Fibroblast of the aortic adventitia (primary cell): ENCODE measurements around the gene GLOD4. TPM values are rescaled to one million over a fixed set of nuclear protein-coding genes. Genes with fewer than 3 reads are reported as not detected.

Experiments used
- DNase-seq: peaks from one replicate; pipeline ENCODE4 v3.0.0-alpha.2; 2010; ENCODE audit warnings: low read depth
- H3K4me3 ChIP-seq: 2 replicates; pipeline ENCODE4 v1.5.1; 2011; ENCODE audit warnings: low read depth, mild to moderate bottlenecking, control low read depth, low read length, moderate library complexity
- total RNA-seq: library from RNA; depleted of rRNA; stranded (reverse); fragments of >200 nt; gene quantifications from 2 replicates; pipeline ENCODE4 v1.2.3, GENCODE V29; 2012; ENCODE audit warnings: low replicate concordance
- TF ChIP-seq, protein P1 (sequence below): IDR thresholded peaks from 2 replicates; pipeline ENCODE4 v1.5.1; 2011; ENCODE audit warnings: mild to moderate bottlenecking, low read length, control low read depth, inconsistent platforms; ENCODE audit not compliant: insufficient read depth

Gene GLOD4
- total RNA-seq, 1 donor, result 49.9 TPM

DNA sequence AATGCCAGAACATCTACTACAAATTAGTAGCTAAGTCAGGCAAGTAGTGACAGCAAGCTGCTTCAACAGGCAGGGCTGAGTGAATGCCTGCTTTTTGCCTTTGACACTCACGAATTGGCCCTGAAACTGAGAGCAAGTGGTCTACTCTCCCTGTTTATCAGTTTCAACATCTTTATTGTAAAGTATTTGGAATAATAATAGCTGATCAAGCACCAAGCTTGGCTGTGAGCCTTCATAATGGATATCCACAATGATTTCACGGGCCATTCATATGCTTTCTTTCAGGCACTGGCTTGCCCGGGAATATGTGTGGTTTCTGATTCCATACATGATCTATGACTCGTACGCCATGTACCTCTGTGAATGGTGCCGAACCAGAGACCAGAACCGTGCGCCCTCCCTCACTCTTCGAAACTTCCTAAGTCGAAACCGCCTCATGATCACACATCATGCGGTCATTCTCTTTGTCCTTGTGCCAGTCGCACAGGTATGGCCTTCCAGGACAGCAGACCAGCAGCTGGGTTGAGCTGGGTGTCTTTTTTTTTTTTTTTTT lies 44.4 kb downstream of the GLOD4 start:
- H3K4me3 ChIP-seq, result no peak overlapping the region
- TF ChIP-seq, protein P1, sequence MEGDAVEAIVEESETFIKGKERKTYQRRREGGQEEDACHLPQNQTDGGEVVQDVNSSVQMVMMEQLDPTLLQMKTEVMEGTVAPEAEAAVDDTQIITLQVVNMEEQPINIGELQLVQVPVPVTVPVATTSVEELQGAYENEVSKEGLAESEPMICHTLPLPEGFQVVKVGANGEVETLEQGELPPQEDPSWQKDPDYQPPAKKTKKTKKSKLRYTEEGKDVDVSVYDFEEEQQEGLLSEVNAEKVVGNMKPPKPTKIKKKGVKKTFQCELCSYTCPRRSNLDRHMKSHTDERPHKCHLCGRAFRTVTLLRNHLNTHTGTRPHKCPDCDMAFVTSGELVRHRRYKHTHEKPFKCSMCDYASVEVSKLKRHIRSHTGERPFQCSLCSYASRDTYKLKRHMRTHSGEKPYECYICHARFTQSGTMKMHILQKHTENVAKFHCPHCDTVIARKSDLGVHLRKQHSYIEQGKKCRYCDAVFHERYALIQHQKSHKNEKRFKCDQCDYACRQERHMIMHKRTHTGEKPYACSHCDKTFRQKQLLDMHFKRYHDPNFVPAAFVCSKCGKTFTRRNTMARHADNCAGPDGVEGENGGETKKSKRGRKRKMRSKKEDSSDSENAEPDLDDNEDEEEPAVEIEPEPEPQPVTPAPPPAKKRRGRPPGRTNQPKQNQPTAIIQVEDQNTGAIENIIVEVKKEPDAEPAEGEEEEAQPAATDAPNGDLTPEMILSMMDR, result no peak
- DNase-seq, result no peak

DNA sequence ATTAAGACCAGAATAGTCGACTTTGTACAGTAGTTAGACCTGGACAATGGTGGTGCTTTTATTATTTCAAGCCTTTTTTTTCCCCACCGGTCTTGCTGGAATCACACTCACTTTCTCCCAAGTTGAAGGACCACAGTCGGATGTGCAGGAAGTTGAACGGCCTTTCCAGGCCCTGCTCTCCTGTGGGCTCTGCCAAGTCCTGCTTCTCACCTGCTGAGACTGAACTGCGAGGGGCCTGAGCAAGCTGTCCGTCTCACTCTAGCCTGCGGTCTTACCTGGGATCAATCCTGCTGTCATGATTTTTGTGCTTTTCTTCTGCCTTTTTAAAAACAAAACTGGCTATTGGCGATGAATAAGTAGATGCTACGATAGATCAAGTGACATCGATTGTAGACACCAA lies 48.3 kb downstream of the GLOD4 start:
- TF ChIP-seq, protein P1, result no peak
- DNase-seq, result no peak
- H3K4me3 ChIP-seq, result peak overlapping the region; percentile 75

DNA sequence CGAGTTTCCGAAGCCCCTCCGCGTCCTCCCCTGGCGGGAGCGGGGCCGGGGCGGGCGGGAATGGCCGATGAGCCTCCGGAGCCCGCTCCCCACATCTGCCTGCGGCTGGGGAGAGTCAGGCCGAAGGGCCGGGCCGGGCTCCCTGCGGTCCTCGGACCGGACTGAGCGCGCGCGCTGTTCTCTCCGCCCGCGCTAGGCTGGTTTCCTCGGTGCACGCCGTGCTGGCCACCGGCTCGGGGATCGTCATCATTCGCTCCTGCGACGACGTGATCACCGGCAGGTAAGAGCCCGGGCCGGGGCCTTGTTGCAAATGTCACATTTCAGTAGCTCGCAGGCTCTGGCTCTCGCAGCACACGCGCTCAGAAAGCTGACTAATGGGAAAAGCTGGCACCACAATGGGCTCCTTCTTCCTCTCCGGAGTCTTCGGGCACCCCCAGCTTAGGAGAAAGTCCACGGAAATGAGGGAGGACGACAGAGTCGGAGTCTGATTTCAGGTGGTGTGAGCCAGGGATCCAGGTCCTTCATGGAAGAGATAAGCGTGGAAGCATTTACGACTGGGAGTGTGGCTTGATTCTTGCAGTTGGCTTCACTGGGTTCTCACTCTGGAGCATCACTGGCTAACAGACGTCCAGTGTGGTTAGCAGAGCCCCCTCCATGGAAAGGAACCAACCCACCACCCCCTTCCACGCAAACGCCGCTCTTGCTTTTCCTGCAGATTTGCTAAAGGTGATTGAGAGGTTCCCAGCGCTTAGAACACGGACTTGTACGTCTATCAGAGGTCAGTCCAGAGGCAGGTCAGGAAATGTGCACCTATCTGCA lies 49.0 kb downstream of the GLOD4 start:
- peak overlapping the region; percentile 75 for H3K4me3 ChIP-seq
- TF ChIP-seq, protein P1, result no peak
- DNase-seq, result peak; percentile 40

DNA sequence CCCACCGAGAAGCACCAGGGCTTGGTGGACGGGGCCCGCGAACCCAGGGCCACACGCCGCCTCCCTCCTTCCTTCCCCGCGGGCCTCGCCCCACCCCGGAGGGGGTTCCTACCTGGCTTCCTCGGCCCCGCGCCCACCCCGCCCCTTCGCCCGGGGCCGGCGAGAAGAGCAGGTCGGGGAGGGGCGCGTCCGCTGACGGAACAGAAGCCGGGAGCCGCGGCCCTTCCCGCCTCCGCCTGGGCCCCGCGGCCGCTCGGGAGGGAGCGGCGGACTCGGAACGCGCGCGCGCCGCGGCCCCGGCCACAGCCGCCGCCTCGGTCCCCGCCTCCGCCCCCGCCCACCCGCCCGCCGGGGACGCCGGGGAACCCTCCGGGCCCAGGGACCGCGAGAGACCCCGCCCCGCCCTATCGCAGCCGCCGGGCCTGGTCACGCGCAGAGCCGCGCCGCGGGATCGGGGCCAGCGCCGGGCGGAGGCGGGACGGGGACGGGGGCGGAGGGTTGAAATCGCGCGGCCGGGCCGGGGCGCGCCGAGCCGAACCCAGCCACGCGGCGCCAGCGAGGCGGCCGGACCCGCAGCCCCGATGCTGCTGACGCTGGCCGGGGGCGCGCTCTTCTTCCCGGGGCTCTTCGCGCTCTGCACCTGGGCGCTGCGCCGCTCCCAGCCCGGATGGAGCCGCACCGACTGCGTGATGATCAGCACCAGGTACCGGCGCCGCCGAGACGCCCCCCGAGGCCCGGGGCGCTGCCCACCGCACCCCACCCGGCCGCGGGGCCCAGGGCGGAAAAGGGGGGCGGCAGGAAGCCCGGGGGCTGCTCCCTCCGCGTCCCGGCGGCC lies 49.8 kb downstream of the GLOD4 start, which contains the start of gene TLCD3A:
Gene TLCD3A (plus strand): TSS at position 530 of the 835 bp plus-strand sequence. CDS start 52 bp downstream, at position 582.
- TF ChIP-seq, protein P1, result no peak
- peak; percentile 58 for DNase-seq
- H3K4me3 ChIP-seq, result peak within 1 kb of the TSS; percentile 75

DNA sequence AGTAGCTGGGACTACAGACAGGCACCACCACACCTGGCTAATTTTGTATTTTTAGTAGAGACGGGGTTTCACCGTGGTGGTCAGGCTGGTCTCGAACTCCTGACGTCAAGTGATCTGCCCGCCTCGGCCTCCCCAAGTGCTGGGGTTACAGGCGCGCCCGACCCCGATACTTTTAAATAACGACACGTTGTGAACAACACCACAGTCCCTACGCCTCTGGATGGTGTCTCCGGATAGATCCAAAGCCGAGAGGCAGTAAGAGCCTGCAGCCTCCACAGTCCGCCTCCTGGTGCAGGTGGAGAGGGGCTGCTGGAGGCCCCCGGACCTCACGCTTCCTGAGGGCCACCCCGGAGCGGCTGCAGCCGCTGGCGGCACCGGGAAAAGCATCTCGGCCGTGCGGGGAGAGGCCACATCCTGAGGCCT lies 50.4 kb downstream of the GLOD4 start:
- TF ChIP-seq, protein P1, result no peak
- peak; percentile 23 for DNase-seq
- H3K4me3 ChIP-seq, result peak overlapping the region; percentile 75

DNA sequence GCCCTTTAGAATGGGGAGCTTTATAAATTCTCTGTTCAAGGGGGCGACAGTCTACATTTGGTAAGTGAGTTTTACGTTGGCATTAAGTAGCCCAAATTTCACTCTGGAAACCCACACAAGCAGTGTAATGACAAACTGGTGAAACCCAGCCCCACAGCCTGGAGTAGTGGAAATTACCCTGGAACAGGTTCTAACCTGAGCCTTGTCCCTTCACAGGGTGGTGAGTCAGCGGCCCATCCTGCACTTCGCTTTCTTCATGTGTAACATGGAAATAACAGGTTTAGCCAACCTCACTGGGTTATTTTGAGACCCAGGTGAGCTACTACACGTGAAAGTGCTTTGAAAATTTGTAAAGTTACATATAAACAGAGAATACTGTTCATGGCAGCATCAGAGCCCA lies 53.2 kb downstream of the GLOD4 start:
- TF ChIP-seq, protein P1, result no peak
- H3K4me3 ChIP-seq, result no peak overlapping the region
- DNase-seq, result no peak
